Cardiac muscle cell (in vitro differentiated cells and primary cell): Measurements from ENCODE around the gene NCOR2. TPM values are rescaled to one million over a fixed set of nuclear protein-coding genes. Genes with fewer than 3 reads are reported as not detected.

Experiments
- DNase-seq, 2 donors: peaks; one replicate each; pipeline versions ENCODE4 v3.0.0 to v3.0.0-alpha.2; 2010 to 2017; ENCODE audit warnings: low read depth in 1 of 2, low spot score in 1 of 2
- H3K27ac ChIP-seq: fragments of 200-600 bp; sonication (generic); 2 replicates; pipeline ENCODE4 v1.5.1; 2016
- H3K27me3 ChIP-seq: fragments of 200-600 bp; sonication (generic); 2 replicates; pipeline ENCODE4 v1.6.0; 2016; ENCODE audit warnings: control low read depth
- H3K36me3 ChIP-seq: fragments of 200-600 bp; sonication (generic); 2 replicates; pipeline ENCODE4 v1.5.1; 2016; ENCODE audit warnings: control low read depth
- H3K4me1 ChIP-seq: fragments of 200-600 bp; sonication (generic); 2 replicates; pipeline ENCODE4 v1.8.1; 2017; ENCODE audit warnings: low read depth, mild to moderate bottlenecking, mixed run types
- H3K4me3 ChIP-seq: fragments of 200-600 bp; sonication (generic); 2 replicates; pipeline ENCODE4 v1.5.1; 2016; ENCODE audit warnings: mild to moderate bottlenecking
- H3K9me3 ChIP-seq: fragments of 200-600 bp; sonication (generic); 2 replicates; pipeline ENCODE4 v1.5.1; 2017; ENCODE audit warnings: low read depth, mild to moderate bottlenecking, control low read depth
- CTCF ChIP-seq: IDR thresholded peaks from 2 replicates; pipeline ENCODE4 v1.5.1; 2012; ENCODE audit warnings: low read depth, mild to moderate bottlenecking, low read length
- polyA plus RNA-seq: library from polyadenylated mRNA; unstranded; fragments of >200 nt; fragmentation: Nextera tagmentation; extraction: Ambion mirVana; gene quantifications from 2 replicates; pipeline ENCODE4 v1.2.1, GENCODE V29; 2016
- total RNA-seq: library from RNA; depleted of rRNA; stranded (reverse); fragments of >200 nt; gene quantifications from 2 replicates; pipeline ENCODE4 v1.2.3, GENCODE V29; 2016

Gene NCOR2
- total and polyA plus RNA-seq, 2 experiments from 2014 or later: 98.5 to 113 TPM

- Histone ChIP-seq H3K27ac (peak overlapping the region; percentile 23), H3K27me3 (no peaks in the 10 kb centered on the region), H3K9me3 (no peaks in the 10 kb centered on the region), H3K36me3 (no peaks in the 10 kb centered on the region), H3K4me3 (no peak overlapping the region), H3K4me1 (peaks cover 53% of the 10 kb centered on the region)
- no peak for DNase-seq
- no peak for TF ChIP-seq CTCF
Measured at GRCh38 chr12:124555168-124556073, 12.0 kb downstream of the NCOR2 start.

DNA sequence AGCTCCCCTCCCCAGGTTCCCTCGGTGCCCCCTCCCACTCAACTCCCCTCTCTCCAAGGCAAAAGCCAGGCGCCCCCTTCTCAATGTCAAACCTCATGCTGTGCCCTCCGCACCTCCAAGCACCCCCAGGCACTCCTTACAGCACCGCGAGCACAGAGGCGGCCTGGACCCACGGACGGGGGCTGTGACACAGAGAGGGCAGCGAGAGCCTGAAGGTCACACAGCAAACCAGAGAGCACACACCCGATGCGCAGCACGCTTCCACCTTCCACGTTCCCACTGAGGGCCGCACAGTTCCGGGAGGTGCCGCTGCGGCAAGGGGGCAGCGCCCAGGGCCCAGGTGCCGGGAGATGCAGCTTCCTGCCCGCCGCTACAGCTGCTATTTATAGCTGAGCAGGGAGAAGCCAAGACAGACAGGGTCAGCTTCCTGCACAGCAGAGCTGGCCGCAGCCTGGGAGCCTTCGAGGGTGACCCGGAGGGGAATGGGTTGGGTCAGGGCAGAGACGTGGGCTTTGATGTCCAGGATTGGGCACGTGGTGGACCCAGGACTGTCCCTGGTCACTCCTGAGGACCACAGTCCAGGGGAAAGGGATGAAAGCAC lies 12.9 kb downstream of the NCOR2 start:
- H3K27ac ChIP-seq: peak overlapping the region; percentile 34
- H3K4me1 ChIP-seq: peaks cover 62% of the 10 kb centered on the region
- no peak overlapping the region for H3K4me3 ChIP-seq
- H3K9me3 ChIP-seq: no peaks in the 10 kb centered on the region
- TF ChIP-seq CTCF: no peak
- no peak for DNase-seq
- H3K36me3 ChIP-seq: no peaks in the 10 kb centered on the region
- H3K27me3 ChIP-seq: no peaks in the 10 kb centered on the region

- no peak for TF ChIP-seq CTCF
- H3K4me3 ChIP-seq: no peak overlapping the region
- H3K9me3 ChIP-seq: no peaks in the 10 kb centered on the region
- DNase-seq: no peak
- no peaks in the 10 kb centered on the region for H3K36me3 ChIP-seq
- H3K27me3 ChIP-seq: no peaks in the 10 kb centered on the region
- H3K27ac ChIP-seq: peak overlapping the region; percentile 90
- H3K4me1 ChIP-seq: peaks cover 67% of the 10 kb centered on the region
Measured at GRCh38 chr12:124553862-124554428, 13.5 kb downstream of the NCOR2 start.

DNA sequence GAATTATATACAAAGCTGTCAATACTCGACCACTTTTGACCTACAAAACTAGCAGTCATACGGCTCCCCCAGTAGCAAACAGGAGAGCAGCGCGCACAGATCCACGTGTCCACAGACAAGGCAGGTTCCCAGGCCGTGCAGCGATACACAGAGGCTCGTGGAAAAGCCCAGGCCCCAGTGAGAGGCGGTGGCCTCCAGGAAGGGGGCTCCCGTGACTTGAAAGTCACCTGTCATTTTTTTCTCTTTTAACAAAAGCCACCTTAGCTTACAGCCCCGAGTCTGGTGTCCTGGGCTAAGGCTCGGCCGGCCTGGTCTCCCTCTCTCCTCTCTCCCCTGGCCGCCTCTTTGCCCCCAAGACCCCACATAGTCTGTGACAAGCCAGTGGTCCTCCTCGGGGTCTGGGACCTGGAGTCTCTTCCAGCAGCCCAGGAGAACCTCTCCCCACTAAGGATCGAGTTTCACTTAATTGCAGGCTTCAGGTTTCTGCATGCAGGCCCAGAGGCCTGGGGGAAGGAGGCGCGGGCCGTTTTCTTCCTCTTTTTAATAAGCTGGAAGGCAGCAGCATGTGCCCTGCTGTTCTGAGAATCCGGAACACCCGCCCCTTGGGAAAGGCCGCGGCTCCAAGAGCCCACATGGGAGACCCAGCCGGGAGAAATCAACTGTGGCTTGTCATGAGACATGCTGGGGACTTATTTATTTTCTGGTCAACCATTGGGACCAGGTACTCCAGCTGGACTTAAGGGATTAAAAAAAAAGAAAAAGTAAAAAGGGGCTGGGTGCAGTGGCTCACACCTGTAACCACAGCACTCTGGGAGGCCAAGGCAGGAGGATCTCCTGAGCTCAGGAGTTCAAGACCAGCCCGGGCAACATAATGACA lies 15.9 kb downstream of the NCOR2 start:
- no peak for TF ChIP-seq CTCF
- Histone ChIP-seq H3K4me1 (peaks cover 54% of the 10 kb centered on the region), H3K27ac (peak overlapping the region; percentile 90), H3K9me3 (no peaks in the 10 kb centered on the region), H3K4me3 (no peak overlapping the region), H3K27me3 (no peaks in the 10 kb centered on the region), H3K36me3 (no peaks in the 10 kb centered on the region)
- peak in 1 of 2 donors; percentile 71 for DNase-seq
